GM23248 (cell line): ENCODE data around the gene MAMDC2.

Source experiments
- EZH2 ChIP-seq: fragments of 200-600 bp; sonication (generic); IDR thresholded peaks from 2 replicates; pipeline ENCODE4 v1.6.1; 2018; ENCODE audit warnings: antibody characterized with exemption, mild to moderate bottlenecking; ENCODE audit not compliant: insufficient read depth, poor library complexity, severe bottlenecking
- EZH2phosphoT487 ChIP-seq: fragments of 200-600 bp; sonication (generic); IDR thresholded peaks from 2 replicates; pipeline ENCODE4 v1.6.1; 2018; ENCODE audit warnings: antibody characterized with exemption, moderate library complexity, mild to moderate bottlenecking, low read depth; ENCODE audit not compliant: insufficient read depth

DNA sequence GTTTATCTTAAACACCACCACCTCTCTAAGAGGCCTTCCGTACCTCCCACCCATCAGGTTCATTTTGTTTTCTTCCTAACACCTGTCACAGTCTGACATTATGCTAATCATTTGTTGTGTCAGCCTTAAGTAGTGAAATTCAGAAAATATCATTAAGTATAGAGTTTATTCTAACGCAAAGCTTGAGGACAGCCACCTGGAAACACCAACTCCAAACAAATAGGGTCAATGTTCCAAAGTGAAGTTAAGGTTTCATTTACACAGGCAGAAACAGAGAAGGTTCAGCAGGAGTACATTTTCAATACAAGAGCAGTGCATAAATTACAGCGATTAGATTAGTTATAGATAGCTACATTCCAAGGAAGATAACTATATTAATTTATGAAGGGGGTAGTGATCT lies 213.9 kb downstream of the MAMDC2 start:
- TF ChIP-seq EZH2phosphoT487: no peak
- no peak for TF ChIP-seq EZH2
